ENCODE measurements around the gene RFX2. TPM values are rescaled to one million over a fixed set of nuclear protein-coding genes. Genes with fewer than 3 reads are reported as not detected.

Gene RFX2
- total RNA-seq, 4 donors from 2014 or later = 12.6 to 17.3 (median 15.0) TPM

DNA sequence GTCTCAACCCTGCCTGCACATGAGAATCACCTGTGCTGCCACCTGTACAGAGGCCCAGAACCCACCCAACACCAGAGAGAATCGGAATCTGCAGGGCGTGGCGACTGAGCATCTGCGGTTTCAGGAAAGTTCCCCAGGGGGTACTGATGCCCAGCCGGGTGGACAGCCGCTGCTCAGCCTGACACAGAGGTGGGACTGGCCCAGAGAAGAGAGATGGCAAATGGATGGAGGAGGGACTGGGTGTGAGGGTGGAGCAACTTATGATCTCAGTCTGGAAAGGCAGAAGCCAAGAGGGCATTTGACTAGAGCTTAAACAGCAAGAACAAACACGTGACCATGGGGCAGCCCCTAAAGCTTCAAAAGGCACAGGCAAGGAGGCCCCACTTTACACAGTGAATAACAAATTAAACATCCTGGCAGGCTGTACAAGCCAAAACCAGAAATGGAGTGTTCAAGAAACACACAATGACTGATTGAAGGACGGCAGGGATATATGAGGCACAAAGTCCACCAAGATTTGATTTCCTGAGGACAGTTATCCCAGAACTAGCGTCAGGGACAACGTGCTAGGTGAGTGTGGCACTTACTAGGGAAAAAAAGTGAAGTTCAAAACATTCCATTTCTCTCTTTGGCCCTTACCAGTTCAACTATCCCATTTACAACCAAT is 135.4 kb downstream of the RFX2 start:
- peak overlapping the region in 1 of 4 donors; percentile 17 for H3K27ac ChIP-seq
- no peak for DNase-seq (ENCODE audit: low spot score in 2 of 2)
- H3K36me3 ChIP-seq = peaks cover 0 to 25% (median 0%) of the 10 kb centered on the region in 3 donors
- peaks cover 0 to 76% (median 32%) of the 10 kb centered on the region in 4 donors for H3K4me1 ChIP-seq
- H3K9me3 ChIP-seq = no peaks in the 10 kb centered on the region
- H3K27me3 ChIP-seq = no peaks in the 10 kb centered on the region
- TF ChIP-seq POLR2A (IDR thresholded peaks at IDR 0.05) (no peak), EP300 (IDR thresholded peaks at IDR 0.05) (no peak)
- TF ChIP-seq, protein P1, sequence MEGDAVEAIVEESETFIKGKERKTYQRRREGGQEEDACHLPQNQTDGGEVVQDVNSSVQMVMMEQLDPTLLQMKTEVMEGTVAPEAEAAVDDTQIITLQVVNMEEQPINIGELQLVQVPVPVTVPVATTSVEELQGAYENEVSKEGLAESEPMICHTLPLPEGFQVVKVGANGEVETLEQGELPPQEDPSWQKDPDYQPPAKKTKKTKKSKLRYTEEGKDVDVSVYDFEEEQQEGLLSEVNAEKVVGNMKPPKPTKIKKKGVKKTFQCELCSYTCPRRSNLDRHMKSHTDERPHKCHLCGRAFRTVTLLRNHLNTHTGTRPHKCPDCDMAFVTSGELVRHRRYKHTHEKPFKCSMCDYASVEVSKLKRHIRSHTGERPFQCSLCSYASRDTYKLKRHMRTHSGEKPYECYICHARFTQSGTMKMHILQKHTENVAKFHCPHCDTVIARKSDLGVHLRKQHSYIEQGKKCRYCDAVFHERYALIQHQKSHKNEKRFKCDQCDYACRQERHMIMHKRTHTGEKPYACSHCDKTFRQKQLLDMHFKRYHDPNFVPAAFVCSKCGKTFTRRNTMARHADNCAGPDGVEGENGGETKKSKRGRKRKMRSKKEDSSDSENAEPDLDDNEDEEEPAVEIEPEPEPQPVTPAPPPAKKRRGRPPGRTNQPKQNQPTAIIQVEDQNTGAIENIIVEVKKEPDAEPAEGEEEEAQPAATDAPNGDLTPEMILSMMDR (IDR thresholded peaks at IDR 0.05) = no peak
- H3K4me3 ChIP-seq = no peak overlapping the region
- 66 to 68% methylated on average over 10 of the region's 10 CpGs for WGBS, 2 donors

DNA sequence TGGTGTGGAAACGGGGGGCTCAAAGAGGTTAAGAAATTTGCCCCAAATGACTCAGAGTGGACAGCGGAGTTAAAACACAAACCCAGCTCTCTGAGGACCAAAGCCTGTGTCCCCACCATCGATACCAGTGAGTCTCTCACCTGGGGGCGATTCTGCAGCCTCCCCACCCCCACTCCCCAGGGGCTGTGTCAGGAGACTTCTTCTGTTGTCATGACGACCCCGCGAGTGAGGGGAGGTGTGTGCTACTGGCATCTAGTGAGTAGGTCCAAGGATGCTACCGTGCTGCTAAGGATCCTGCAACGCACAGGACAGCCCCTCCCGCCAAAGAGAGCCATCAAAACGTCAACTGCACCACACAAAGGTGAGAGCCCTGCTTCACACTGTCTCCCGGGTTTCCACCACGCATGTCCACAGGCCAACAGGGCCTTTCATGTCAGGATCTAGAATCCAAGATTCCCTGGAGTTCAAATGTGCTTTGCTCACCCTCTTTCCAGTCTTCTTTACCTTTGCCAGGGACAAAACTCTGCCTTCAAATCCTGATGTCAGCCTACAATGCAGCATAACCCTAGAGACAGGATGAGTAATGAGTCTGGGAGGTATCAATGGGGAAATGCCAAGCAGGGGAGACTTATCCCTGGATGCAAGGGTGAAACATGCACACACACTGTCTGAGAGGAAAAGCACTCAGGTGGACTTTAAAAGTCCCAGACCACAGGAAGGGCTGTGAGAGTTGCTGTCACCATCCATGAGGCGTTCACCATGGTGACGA is 136.2 kb downstream of the RFX2 start:
- Histone ChIP-seq H3K4me3 (no peak overlapping the region), H3K9me3 (no peaks in the 10 kb centered on the region), H3K27me3 (no peaks in the 10 kb centered on the region), H3K4me1 (peaks cover 0 to 76% (median 34%) of the 10 kb centered on the region in 4 donors), H3K36me3 (peaks cover 0 to 25% (median 0%) of the 10 kb centered on the region in 3 donors), H3K27ac (no peak overlapping the region)
- 76 to 80% methylated on average over 15 of the region's 15 CpGs for WGBS, 2 donors
- TF ChIP-seq EP300 (IDR thresholded peaks at IDR 0.05) (no peak), POLR2A (IDR thresholded peaks at IDR 0.05) (no peak)
- TF ChIP-seq, protein P1 (IDR thresholded peaks at IDR 0.05) = no peak
- no peak for DNase-seq (ENCODE audit: low spot score in 2 of 2)

DNA sequence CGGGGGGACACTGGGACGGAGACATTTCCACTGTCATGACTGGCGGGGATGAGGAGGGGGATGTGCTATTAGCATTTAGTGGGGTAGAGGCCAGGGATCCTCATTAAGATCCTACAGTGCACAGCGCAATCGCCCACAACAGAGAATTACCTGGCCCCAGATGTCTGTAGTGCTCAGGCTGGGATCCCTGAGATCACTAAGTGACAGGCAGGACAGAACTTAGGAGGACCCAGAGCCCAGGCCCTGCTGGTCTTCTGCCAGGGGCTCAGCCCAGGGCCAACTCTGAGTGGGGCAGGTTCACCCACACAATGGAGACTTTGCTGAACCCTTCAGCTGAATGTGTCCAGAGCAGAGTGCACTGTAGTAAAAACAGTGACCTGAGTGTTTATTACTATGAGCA is 136.9 kb downstream of the RFX2 start:
- H3K36me3 ChIP-seq = peaks cover 0 to 25% (median 0%) of the 10 kb centered on the region in 3 donors
- WGBS, 2 donors = 88 to 93% methylated on average over 5 of the region's 5 CpGs
- H3K27me3 ChIP-seq = no peaks in the 10 kb centered on the region
- no peak for DNase-seq (ENCODE audit: low spot score in 2 of 2)
- peaks cover 2 to 76% (median 32%) of the 10 kb centered on the region in 4 donors for H3K4me1 ChIP-seq
- TF ChIP-seq POLR2A (IDR thresholded peaks at IDR 0.05) (no peak), EP300 (IDR thresholded peaks at IDR 0.05) (no peak)
- TF ChIP-seq, protein P1 (IDR thresholded peaks at IDR 0.05) = no peak
- no peaks in the 10 kb centered on the region for H3K9me3 ChIP-seq
- no peak overlapping the region for H3K4me3 ChIP-seq
- H3K27ac ChIP-seq = no peak overlapping the region

DNA sequence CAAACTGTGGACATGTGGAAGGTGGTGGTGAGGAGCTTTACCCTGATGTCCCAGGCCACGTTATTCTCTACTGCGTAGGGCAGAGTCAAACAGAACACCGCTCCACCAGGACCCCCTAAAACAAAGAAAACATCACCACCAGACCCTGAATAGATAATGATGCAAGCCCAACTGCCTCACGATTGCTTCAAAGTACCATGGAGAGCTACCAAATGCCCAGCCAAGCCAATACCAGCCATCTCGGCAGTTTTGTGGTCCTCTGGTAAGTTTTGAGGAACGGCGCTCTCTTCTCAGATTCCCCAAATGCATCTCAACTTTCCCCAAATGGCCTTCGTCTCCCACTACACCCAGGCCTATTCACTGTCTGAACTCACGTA is 138.0 kb downstream of the RFX2 start:
- H3K36me3 ChIP-seq = peaks cover 0 to 25% (median 0%) of the 10 kb centered on the region in 3 donors
- H3K9me3 ChIP-seq = no peaks in the 10 kb centered on the region
- peaks cover 5 to 85% (median 41%) of the 10 kb centered on the region in 4 donors for H3K4me1 ChIP-seq
- H3K4me3 ChIP-seq = no peak overlapping the region
- TF ChIP-seq EP300 (IDR thresholded peaks at IDR 0.05) (no peak), POLR2A (IDR thresholded peaks at IDR 0.05) (no peak)
- TF ChIP-seq, protein P1 (IDR thresholded peaks at IDR 0.05) = no peak
- DNase-seq (ENCODE audit: low spot score in 2 of 2) = no peak
- 75 to 77% methylated on average over 9 of the region's 9 CpGs for WGBS, 2 donors
- no peak overlapping the region for H3K27ac ChIP-seq
- H3K27me3 ChIP-seq = no peaks in the 10 kb centered on the region
